HG03520 (cell line): Measurements from ENCODE around the gene FOXJ3.
A peak's percentile ranks its signal among the peaks of the same experiment; 100 is the strongest.

ENCODE experiments used
- ATAC-seq: cut with Tn5 transposase; IDR thresholded peaks from one replicate; pipeline ENCODE4 v1.9.1; 2021; ENCODE audit warnings: mild to moderate bottlenecking, moderate library complexity; ENCODE audit not compliant: unreplicated experiment

Gene FOXJ3

GRCh38 chr1:42335050-42335808 lies at the start of gene FOXJ3:
TSS of gene FOXJ3 (minus strand) at chr1:42335235. CDS start at chr1:42311093, 24,142 bp downstream.
- peak; percentile 64 for ATAC-seq

GRCh38 chr1:42381280-42381673 lies 46.2 kb upstream of the FOXJ3 start:
- no peak for ATAC-seq

GRCh38 chr1:42380586-42381279 lies 45.7 kb upstream of the FOXJ3 start, which contains the start of gene RIMKLA:
TSS of gene RIMKLA (plus strand) at chr1:42380792. CDS start at chr1:42380935, 143 bp downstream.
- peak; percentile 78 for ATAC-seq

- ATAC-seq = peak; percentile 30
Observed at GRCh38 chr1:42379794-42380585, 45.0 kb upstream of the FOXJ3 start.

- no peak for ATAC-seq
Observed at GRCh38 chr1:42372796-42373195, 37.8 kb upstream of the FOXJ3 start.

- no peak for ATAC-seq
Observed at GRCh38 chr1:42370876-42371549, 36.0 kb upstream of the FOXJ3 start.

GRCh38 chr1:42369471-42369870 lies 34.4 kb upstream of the FOXJ3 start:
- no peak for ATAC-seq

GRCh38 chr1:42368096-42368795 lies 33.2 kb upstream of the FOXJ3 start:
- ATAC-seq = no peak

GRCh38 chr1:42365118-42365517 lies 30.1 kb upstream of the FOXJ3 start:
- no peak for ATAC-seq

GRCh38 chr1:42364542-42364941 lies 29.5 kb upstream of the FOXJ3 start:
- ATAC-seq = no peak

GRCh38 chr1:42364089-42364488 lies 29.1 kb upstream of the FOXJ3 start:
- ATAC-seq = no peak

GRCh38 chr1:42359466-42359865 lies 24.4 kb upstream of the FOXJ3 start:
- ATAC-seq = no peak

GRCh38 chr1:42358791-42359190 lies 23.8 kb upstream of the FOXJ3 start:
- no peak for ATAC-seq

- no peak for ATAC-seq
Observed at GRCh38 chr1:42350086-42350485, 15.1 kb upstream of the FOXJ3 start.

- no peak for ATAC-seq
Observed at GRCh38 chr1:42348498-42348897, 13.5 kb upstream of the FOXJ3 start.

- ATAC-seq = no peak
Observed at GRCh38 chr1:42343049-42343448, 8.0 kb upstream of the FOXJ3 start.

GRCh38 chr1:42340901-42341300 lies 5.9 kb upstream of the FOXJ3 start:
- ATAC-seq = no peak

- no peak for ATAC-seq
Observed at GRCh38 chr1:42340093-42340492, 5.1 kb upstream of the FOXJ3 start.

- no peak for ATAC-seq
Observed at GRCh38 chr1:42336978-42337377, 1.9 kb upstream of the FOXJ3 start.

GRCh38 chr1:42335809-42336518 lies 929 bp upstream of the FOXJ3 start:
- no peak for ATAC-seq
